Upper lobe of right lung (tissue), 1 donor: ENCODE data around the gene TMEM38B. TPM values are rescaled to one million over a fixed set of nuclear protein-coding genes. Genes with fewer than 3 reads are reported as not detected.

ENCODE experiments used
- ATAC-seq: fragments of 200-7000 bp; cut with Tn5 transposase; one replicate; pipeline ENCODE4 v1.9.1; 2020; ENCODE audit warnings: mild to moderate bottlenecking, moderate library complexity
- DNase-seq: peaks from one replicate; pipeline ENCODE4 v3.0.0-alpha.2; 2020
- H3K27ac ChIP-seq: fragments of 200-600 bp; one replicate; pipeline ENCODE4 v1.8.0; 2022
- H3K27me3 ChIP-seq: fragments of 200-600 bp; one replicate; pipeline ENCODE4 v1.8.0; 2022; ENCODE audit warnings: mild to moderate bottlenecking
- H3K36me3 ChIP-seq: fragments of 200-600 bp; one replicate; pipeline ENCODE4 v1.8.0; 2022
- H3K4me1 ChIP-seq: fragments of 200-600 bp; one replicate; pipeline ENCODE4 v1.8.0; 2022
- H3K4me3 ChIP-seq: fragments of 200-600 bp; one replicate; pipeline ENCODE4 v1.8.0; 2022; ENCODE audit warnings: mild to moderate bottlenecking
- H3K9me3 ChIP-seq: fragments of 200-600 bp; one replicate; pipeline ENCODE4 v1.8.0; 2022
- CTCF ChIP-seq: fragments of 200-600 bp; IDR thresholded peaks from one replicate; pipeline ENCODE4 v1.8.0; 2022; ENCODE audit warnings: antibody characterized with exemption
- intact Hi-C: fragments of 100-400 bp; cut with DNase I; formaldehyde crosslinking; loops from one replicate; pipeline ENCODE4 v1.11.0; 2022
- total RNA-seq: library from RNA; stranded (reverse); fragmentation: NEBNext Ultra II Directional; extraction: Animal tissue kit (Norgen Biotek cat#: 25700); gene quantifications from one replicate; pipeline ENCODE4 v1.2.1, GENCODE V29; 2021
- donor health status: DM: no; HTN: yes; CAD: no; lungs with severe emphysema.

The TMEM38B gene
- total RNA-seq, 1 donor from 2014 or later = 15.9 TPM

- no peaks in the 10 kb centered on the region for H3K27me3 ChIP-seq
- no peaks in the 10 kb centered on the region for H3K36me3 ChIP-seq
- no peak overlapping the region for H3K4me3 ChIP-seq
- no peak overlapping the region for H3K27ac ChIP-seq
- DNase-seq (no peak), ATAC-seq (no peak)
- H3K4me1 ChIP-seq = no peaks in the 10 kb centered on the region
- no peak for TF ChIP-seq CTCF
- intact Hi-C loops = no loop called here
- H3K9me3 ChIP-seq = no peaks in the 10 kb centered on the region
These were observed 121.9 kb downstream of the TMEM38B start for GRCh38 chr9:105816202-105816744.

GRCh38 chr9:105816981-105817380 is 122.6 kb downstream of the TMEM38B start:
- ATAC-seq = no peak

GRCh38 chr9:105818903-105819302 is 124.6 kb downstream of the TMEM38B start:
- no peaks in the 10 kb centered on the region for H3K4me1 ChIP-seq
- no peak overlapping the region for H3K4me3 ChIP-seq
- DNase-seq (no peak), ATAC-seq (no peak)
- H3K9me3 ChIP-seq = no peaks in the 10 kb centered on the region
- no peak overlapping the region for H3K27ac ChIP-seq
- H3K27me3 ChIP-seq = no peaks in the 10 kb centered on the region
- H3K36me3 ChIP-seq = no peaks in the 10 kb centered on the region
- no peak for TF ChIP-seq CTCF
- intact Hi-C loops = no loop called here

More at GRCh38 chr9:105816981-105817380, 122.6 kb downstream of the TMEM38B start:
- Histone ChIP-seq H3K27me3 (no peaks in the 10 kb centered on the region), H3K9me3 (no peaks in the 10 kb centered on the region), H3K36me3 (no peaks in the 10 kb centered on the region), H3K4me1 (no peaks in the 10 kb centered on the region), H3K4me3 (no peak overlapping the region), H3K27ac (no peak overlapping the region)
- DNase-seq = no peak
- TF ChIP-seq CTCF = no peak
- intact Hi-C loops = no loop called here

GRCh38 chr9:105822814-105823213 is 128.5 kb downstream of the TMEM38B start:
- intact Hi-C loops = no loop called here

More at GRCh38 chr9:105822814-105823213, 128.5 kb downstream of the TMEM38B start:
- no peaks in the 10 kb centered on the region for H3K4me1 ChIP-seq
- H3K27me3 ChIP-seq = no peaks in the 10 kb centered on the region
- no peaks in the 10 kb centered on the region for H3K36me3 ChIP-seq
- no peak for TF ChIP-seq CTCF
- ATAC-seq = no peak
- no peaks in the 10 kb centered on the region for H3K9me3 ChIP-seq
- no peak overlapping the region for H3K27ac ChIP-seq
- no peak overlapping the region for H3K4me3 ChIP-seq
- no peak for DNase-seq

Other genes starting within 250 kb of the TMEM38B start
- 4.5 TPM for gene FSD1L, start 246.5 kb upstream of the TMEM38B start, total RNA-seq
- gene FKTN, start 136.4 kb upstream of the TMEM38B start, total RNA-seq = 10.8 TPM
- gene TAL2, start 32.1 kb upstream of the TMEM38B start, total RNA-seq = not detected